HEK293 (cell line): ENCODE data around the gene YIPF6.

ENCODE experiments used
- CTCF ChIA-PET: fragments of 350-600 bp; formaldehyde crosslinking; extraction: SDS; loops from one replicate; lab custom pipeline; 2021; ENCODE audit warnings: antibody characterized with exemption; lab: Yijun Ruan, JAX
- POLR2A ChIA-PET: fragments of 300-600 bp; formaldehyde crosslinking; extraction: SDS; loops from one replicate; lab custom pipeline; 2020; ENCODE audit warnings: antibody characterized with exemption, inconsistent platforms; lab: Yijun Ruan, JAX
- H3K27ac ChIP-seq: fragments of 200-500 bp; sonication (Bioruptor generic); 2 replicates; pipeline ENCODE4 v1.5.1; 2014; ENCODE audit warnings: low read depth, low read length, control low read depth, inconsistent platforms; ENCODE audit errors: extremely low read depth
- H3K36me3 ChIP-seq, 2 experiments: fragments of 200-500 bp in 1 of 2; sonication (Bioruptor generic) in 1 of 2; 1 replicate in 1 of 2; 2 replicates in 1 of 2; pipeline ENCODE4 v1.5.1; 2014 to 2017; ENCODE audit warnings: inconsistent platforms in 2 of 2, low read length in 2 of 2; ENCODE audit not compliant: control insufficient read depth in 2 of 2, insufficient read depth in 1 of 2
- H3K4me1 ChIP-seq: fragments of 200-500 bp; sonication (Bioruptor generic); 2 replicates; pipeline ENCODE4 v1.5.1; 2014; ENCODE audit warnings: mild to moderate bottlenecking, low read length, inconsistent platforms; ENCODE audit not compliant: control insufficient read depth, insufficient read depth
- H3K4me3 ChIP-seq: 2 replicates; pipeline ENCODE4 v1.5.1; 2011; ENCODE audit warnings: low read depth, mild to moderate bottlenecking, control low read depth, low read length, moderate library complexity
- H3K9me3 ChIP-seq: fragments of 200-500 bp; sonication (Bioruptor generic); 2 replicates; pipeline ENCODE4 v1.5.1; 2014; ENCODE audit warnings: low read depth, low read length, inconsistent platforms; ENCODE audit not compliant: control insufficient read depth, insufficient read depth
- KLF1 ChIP-seq: fragments of 450-650 bp; formaldehyde crosslinking; IDR thresholded peaks from 2 replicates; pipeline ENCODE4 v1.5.1; 2016; ENCODE audit warnings: missing biosample characterization, missing genetic modification characterization
- MYNN ChIP-seq: fragments of 450-650 bp; formaldehyde crosslinking; IDR thresholded peaks from 2 replicates; pipeline ENCODE4 v1.5.1; 2016; ENCODE audit warnings: missing biosample characterization, missing genetic modification characterization, borderline replicate concordance
- ZFP69B ChIP-seq: fragments of 450-650 bp; formaldehyde crosslinking; IDR thresholded peaks from 2 replicates; pipeline ENCODE4 v1.5.1; 2016; ENCODE audit warnings: missing biosample characterization, missing genetic modification characterization
- ZNF114 ChIP-seq: fragments of 450-650 bp; formaldehyde crosslinking; IDR thresholded peaks from 2 replicates; pipeline ENCODE4 v1.5.0; 2017; ENCODE audit warnings: missing biosample characterization, missing genetic modification characterization
- ZNF174 ChIP-seq: fragments of 450-650 bp; formaldehyde crosslinking; IDR thresholded peaks from 2 replicates; pipeline ENCODE4 v1.5.0; 2017; ENCODE audit warnings: missing biosample characterization, mild to moderate bottlenecking, missing genetic modification characterization
- ZNF214 ChIP-seq: fragments of 450-650 bp; formaldehyde crosslinking; IDR thresholded peaks from 2 replicates; pipeline ENCODE4 v1.5.1; 2017; ENCODE audit warnings: missing biosample characterization, mild to moderate bottlenecking, missing genetic modification characterization, borderline replicate concordance
- ZNF274 ChIP-seq, 2 experiments: fragments of 200-500 bp in 1 of 2; fragments of 450-650 bp in 1 of 2; sonication (Bioruptor generic) in 1 of 2; formaldehyde crosslinking in 1 of 2; IDR thresholded peaks; 2 replicates each; pipeline versions ENCODE4 v1.5.1 to v1.6.1; 2014 to 2016; ENCODE audit warnings: borderline replicate concordance in 1 of 2, inconsistent platforms in 1 of 2, low read length in 1 of 2, missing biosample characterization in 1 of 2, missing genetic modification characterization in 1 of 2
- ZNF366 ChIP-seq: fragments of 450-650 bp; formaldehyde crosslinking; conservative IDR thresholded peaks from 2 replicates; pipeline ENCODE4 v1.5.1; 2016; ENCODE audit warnings: missing biosample characterization, missing genetic modification characterization
- ZNF416 ChIP-seq: fragments of 450-650 bp; formaldehyde crosslinking; IDR thresholded peaks from 2 replicates; pipeline ENCODE4 v1.5.1; 2016; ENCODE audit warnings: missing biosample characterization, missing genetic modification characterization
- ZNF747 ChIP-seq: fragments of 450-650 bp; formaldehyde crosslinking; IDR thresholded peaks from 2 replicates; pipeline ENCODE4 v1.5.1; 2016; ENCODE audit warnings: missing biosample characterization, missing genetic modification characterization
- ZNF830 ChIP-seq: fragments of 450-650 bp; IDR thresholded peaks from 2 replicates; pipeline ENCODE4 v1.5.0; 2018; ENCODE audit warnings: missing biosample characterization, missing genetic modification characterization, low read depth, mild to moderate bottlenecking, moderate library complexity
- TF ChIP-seq, protein P1 (sequence below): fragments of 450-650 bp; formaldehyde crosslinking; IDR thresholded peaks from 2 replicates; pipeline ENCODE4 v1.5.1; 2016; ENCODE audit warnings: missing biosample characterization, missing genetic modification characterization, borderline replicate concordance
- TF ChIP-seq, protein P2 (sequence below): fragments of 450-650 bp; formaldehyde crosslinking; IDR thresholded peaks from 2 replicates; pipeline ENCODE4 v1.5.1; 2016; ENCODE audit warnings: missing biosample characterization, missing genetic modification characterization

Gene YIPF6

DNA sequence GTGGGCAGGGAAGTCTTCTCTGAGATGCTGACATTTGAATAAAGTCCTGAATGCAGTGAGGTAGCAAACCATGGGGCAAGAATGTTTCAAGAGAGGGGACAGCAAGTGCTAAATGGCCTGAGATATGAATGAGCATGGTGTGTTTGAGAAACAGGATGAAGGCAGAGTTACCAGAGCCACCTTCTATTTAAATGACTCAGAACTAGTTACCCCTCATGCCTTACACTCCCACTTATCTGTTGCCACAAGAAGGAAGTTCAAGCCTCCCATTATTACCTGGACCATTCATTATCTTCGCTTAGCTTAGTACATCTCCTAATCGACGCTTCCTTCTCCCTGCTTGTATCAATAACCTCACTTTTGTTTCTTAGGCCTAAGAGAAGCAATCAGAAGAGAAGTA, 81.0 kb downstream of the YIPF6 start (continued):
- TF ChIP-seq ZFP69B, result no peak
- no peak for TF ChIP-seq ZNF214
- TF ChIP-seq ZNF747 (tag by site-specific recombination), result no peak
- TF ChIP-seq ZNF114 (tag by site-specific recombination), result no peak

DNA sequence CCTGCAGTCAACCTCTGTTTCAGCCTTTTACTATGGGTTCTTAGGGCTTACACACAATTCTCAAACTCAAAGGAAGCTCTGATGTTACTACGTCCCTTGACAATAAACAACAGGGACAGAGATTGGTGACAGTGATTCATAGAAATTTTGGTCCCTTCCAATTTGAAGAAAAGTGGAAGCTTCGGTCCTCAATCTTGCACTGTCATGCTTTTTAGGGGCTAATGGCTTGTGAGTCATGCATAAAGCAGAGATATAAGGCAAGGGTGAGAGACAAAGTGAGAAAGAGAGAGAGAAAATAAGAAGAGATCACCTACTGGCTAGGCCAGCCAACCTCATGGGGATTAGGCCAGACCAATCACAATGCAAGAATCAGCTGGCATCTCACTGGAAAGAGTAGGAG, 85.4 kb downstream of the YIPF6 start:
- ChIA-PET POLR2A (no interaction called here), CTCF (interaction anchor here (0.6 to 1.0 kb wide), 2 partner anchors 135 to 401 kb away, joined by 3 read pairs; no protein-coding TSS in a partner anchor)
- peaks cover 2% of the 10 kb centered on the region for H3K9me3 ChIP-seq
- no peaks in the 10 kb centered on the region for H3K36me3 ChIP-seq
- no peaks in the 10 kb centered on the region for H3K4me1 ChIP-seq
- TF ChIP-seq ZNF274 (IDR thresholded peaks at IDR 0.05; ENCODE audit: low read length), result no peak
- TF ChIP-seq ZNF274 (tag by site-specific recombination; IDR thresholded peaks at IDR 0.05; ENCODE audit: borderline replicate concordance), result no peak
- TF ChIP-seq, protein P1, sequence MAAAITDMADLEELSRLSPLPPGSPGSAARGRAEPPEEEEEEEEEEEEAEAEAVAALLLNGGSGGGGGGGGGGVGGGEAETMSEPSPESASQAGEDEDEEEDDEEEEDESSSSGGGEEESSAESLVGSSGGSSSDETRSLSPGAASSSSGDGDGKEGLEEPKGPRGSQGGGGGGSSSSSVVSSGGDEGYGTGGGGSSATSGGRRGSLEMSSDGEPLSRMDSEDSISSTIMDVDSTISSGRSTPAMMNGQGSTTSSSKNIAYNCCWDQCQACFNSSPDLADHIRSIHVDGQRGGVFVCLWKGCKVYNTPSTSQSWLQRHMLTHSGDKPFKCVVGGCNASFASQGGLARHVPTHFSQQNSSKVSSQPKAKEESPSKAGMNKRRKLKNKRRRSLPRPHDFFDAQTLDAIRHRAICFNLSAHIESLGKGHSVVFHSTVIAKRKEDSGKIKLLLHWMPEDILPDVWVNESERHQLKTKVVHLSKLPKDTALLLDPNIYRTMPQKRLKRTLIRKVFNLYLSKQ, result no peak
- no peak for TF ChIP-seq ZNF416 (tag by site-specific recombination)
- no peak for TF ChIP-seq ZNF174 (tag by site-specific recombination)
- TF ChIP-seq ZNF366 (tag by site-specific recombination), result no peak
- no peak for TF ChIP-seq ZNF830
- no peak for TF ChIP-seq KLF1 (tag by site-specific recombination)
- TF ChIP-seq, protein P2, sequence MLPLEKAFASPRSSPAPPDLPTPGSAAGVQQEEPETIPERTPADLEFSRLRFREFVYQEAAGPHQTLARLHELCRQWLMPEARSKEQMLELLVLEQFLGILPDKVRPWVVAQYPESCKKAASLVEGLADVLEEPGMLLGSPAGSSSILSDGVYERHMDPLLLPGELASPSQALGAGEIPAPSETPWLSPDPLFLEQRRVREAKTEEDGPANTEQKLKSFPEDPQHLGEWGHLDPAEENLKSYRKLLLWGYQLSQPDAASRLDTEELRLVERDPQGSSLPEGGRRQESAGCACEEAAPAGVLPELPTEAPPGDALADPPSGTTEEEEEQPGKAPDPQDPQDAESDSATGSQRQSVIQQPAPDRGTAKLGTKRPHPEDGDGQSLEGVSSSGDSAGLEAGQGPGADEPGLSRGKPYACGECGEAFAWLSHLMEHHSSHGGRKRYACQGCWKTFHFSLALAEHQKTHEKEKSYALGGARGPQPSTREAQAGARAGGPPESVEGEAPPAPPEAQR (tag by site-specific recombination), result no peak
- TF ChIP-seq MYNN (tag by site-specific recombination), result no peak
- no peak overlapping the region for H3K27ac ChIP-seq
- no peak overlapping the region for H3K4me3 ChIP-seq
